HT-29 (cell line): ENCODE data around the gene MOSPD3. TPM values are rescaled to one million over a fixed set of nuclear protein-coding genes. Genes with fewer than 3 reads are reported as not detected.
A peak's percentile ranks its signal among the peaks of the same experiment; 100 is the strongest.
"Not testable (repeated sequence)": the region's sequence is repeated elsewhere in the genome, so short reads cannot be mapped to it uniquely, and the experiment has no call there.

Experiments
- DNase-seq: peaks from one replicate; pipeline ENCODE4 v3.0.0-alpha.2; 2015; ENCODE audit warnings: low spot score
- total RNA-seq: library from RNA; depleted of rRNA; stranded (reverse); fragments of >200 nt; shearing (Covaris generic); gene quantifications from 2 replicates; pipeline ENCODE4 v1.2.3, GENCODE V29; 2014; rRNA removed

Gene MOSPD3, protein sequence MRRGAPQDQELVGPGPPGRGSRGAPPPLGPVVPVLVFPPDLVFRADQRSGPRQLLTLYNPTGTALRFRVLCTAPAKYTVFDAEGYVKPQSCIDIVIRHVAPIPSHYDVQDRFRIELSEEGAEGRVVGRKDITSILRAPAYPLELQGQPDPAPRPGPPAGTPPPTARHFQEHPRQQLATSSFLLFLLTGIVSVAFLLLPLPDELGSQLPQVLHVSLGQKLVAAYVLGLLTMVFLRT
- total RNA-seq = 16.4 and 18.4 TPM in 2 replicates

DNA sequence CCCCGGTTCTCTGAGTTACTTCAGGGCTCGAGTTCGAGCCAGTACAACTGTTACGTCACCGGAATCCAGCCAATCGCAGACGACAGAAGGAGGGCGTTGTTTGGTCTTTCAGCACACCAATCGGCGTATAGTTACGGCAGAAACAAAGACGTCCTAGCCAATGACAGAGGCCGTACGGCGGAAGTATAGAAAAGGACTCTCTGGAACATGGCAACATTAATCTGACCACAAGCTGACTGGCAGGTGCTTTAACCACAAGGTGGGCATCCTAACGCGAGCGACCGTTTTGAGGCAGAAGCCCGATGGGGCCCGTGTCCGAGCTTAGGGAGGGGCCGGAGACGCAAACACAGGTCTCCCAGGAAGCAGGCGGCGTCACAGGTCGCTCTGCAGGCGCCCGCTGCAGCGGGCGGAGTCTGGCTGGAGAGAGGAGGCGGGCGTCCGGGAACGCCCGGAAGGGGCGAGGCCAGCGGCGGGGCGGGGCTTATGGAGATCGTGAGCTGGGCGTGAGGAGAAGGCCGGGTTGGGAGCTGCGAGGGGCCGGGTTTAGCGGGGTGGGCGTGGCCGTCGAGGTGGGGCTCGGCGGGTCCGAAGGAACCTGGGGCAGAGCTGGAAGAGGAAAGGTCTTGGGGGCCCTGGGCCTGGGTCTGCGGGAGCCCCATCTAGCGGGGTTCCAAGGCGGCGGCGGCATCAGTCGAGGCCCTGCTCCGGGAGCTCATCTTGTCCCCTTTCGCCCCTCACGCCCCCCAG is at the start of gene MOSPD3:
TSS of gene MOSPD3 (plus strand) at position 558 of the 747 bp plus-strand sequence. CDS start 252 bp downstream, outside the sequence.
- peak; percentile 99 for DNase-seq

DNA sequence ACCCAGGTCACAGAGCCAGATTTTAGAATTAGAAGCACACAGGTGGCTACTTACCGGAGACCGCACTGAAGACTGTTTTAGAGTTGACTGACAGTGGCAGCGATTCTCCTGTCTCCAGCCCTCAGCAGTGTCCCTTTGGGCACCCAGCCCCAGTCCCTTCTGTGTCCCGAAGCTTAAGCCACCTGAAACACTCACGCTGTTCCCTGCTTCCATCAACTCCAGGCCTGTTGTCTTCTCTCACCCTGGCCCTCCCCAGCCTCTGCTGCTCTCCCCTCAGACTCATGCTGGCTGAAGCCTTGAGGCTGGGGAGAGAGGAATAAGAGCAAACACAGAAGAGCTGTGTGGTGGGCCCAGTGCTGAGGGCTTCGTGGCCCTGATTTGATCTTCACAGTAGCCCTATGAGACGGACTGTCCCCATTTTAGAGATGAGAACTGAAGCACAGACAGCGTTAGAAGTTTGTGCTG is 49.2 kb upstream of the MOSPD3 start:
- no peak for DNase-seq

DNA sequence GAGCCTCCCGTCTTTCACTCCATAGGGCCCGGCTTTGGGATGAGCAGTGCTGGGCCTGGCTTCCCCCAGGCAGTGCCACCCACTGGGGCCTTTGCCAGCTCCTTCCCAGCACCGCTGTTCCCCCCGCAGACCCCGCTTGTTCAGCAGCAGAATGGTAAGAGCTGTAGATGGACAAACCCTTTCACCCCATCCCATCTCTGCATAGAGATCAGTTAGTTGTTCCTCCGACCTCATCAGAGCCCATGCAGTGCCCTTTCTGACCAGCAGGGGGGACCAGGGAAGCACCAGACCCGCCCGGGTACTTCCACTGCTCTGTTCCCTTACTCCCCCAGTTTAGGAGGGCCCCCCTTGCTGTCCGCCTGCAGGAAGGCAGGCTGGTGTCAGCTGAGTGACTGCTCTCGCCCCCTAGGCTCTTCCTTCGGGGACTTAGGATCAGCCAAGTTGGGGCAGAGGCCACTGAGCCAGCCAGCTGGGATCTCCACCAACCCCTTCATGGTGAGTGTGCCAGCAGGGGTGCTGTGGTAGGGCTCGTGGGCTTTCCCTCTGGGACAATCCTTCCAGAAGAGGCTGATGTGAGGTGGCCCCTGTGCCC is 48.4 kb upstream of the MOSPD3 start:
- peak; percentile 82 for DNase-seq

DNA sequence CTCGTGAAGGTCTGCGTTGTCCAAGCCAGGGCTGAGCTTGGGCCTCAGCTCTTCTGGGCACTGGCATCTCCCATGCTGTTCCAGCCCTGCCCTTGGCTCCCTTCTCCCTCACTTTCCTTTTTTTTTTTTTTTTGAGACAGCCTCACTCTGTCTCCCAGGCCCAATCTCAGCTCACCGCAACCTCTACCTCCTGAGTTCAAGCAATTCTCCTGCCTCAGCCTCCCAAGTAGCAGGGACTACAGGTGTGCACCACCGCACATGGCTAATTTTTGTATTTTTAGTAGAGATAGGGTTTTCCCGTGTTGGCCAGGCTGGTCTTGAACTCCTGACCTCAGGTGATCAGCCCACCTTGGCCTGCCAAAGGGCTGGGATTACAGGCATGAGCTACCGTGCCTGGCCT is 47.9 kb upstream of the MOSPD3 start:
- DNase-seq = not testable (repeated sequence)

DNA sequence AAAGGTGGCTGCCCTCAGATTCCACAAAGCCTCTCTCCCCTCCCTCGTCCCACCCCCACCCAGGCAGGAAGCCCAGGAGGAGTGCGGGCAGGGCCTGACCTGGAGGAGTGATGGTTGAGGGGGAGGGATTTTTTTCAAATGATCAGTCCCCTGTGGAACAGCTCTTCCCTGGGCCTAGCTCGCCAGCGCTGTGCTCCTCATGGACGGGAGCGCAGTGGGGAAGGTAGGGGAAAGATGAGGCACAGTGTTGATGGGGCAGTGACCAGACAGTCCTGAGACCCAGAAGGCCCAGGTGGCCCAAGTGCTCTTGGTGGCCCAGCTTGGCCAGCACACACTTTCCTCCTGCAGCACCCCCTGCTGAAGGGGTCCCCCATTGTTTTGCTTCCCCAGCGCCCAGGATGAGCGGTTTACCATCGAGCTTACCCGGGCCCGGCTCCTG is 47.2 kb upstream of the MOSPD3 start:
- DNase-seq = no peak

DNA sequence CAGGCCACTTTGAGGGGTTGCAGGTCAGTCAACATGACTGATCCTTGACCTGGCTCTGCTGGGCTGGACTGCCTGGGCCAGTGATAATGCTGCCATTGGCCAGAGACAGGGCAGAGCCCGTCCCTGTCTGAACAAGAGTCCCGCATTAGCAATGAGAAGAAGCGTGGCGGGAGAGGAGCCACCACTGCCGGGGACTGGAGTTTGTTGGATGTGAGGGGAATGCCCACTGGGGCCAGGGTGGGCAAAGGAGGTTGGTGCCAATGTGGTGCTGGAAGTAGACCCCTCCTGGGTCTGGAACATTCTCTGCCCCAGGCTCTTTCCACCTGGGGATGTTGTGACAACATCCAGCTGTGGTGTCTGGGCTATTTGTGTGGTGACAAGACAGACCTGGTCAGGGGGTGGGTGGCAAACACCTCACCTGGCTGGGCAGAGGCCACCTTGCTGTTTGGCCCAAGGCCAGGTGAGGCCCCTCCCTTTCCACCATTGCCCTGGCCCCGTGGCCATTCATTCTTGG is 46.3 kb upstream of the MOSPD3 start:
- DNase-seq = no peak

DNA sequence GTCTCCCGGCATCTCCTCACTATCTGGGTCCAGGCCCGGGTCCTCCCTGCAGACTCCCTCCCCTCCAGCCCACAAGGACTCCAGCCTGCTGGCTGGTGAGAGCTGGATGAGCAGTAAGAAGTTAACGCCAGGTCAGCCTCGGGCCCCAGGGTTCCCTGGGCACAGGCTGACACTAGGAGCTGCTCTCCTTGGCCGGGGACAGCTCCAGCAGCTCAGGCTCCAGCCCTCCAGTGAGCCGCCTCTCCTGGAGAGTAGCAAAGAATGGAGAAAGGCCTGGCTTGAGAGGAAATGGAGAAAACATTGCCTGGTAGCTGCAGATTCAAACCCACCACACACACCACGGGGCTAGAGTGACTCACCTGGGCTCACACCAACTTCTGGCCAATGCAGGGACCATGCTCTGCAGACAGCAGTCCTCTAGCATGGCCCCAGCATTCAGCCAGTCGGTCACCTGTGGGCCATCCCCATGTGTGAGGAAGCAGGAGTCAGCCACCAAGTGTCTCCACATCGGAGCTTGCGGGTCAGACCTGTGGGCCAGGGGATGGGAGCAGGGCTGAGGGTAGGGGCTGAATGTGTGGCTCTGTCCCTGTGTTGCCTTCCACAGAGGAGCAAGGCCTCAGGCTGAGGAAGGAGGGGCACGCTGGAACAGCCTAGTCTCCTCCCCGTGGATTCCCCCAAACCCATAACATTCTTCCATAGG is 45.2 kb upstream of the MOSPD3 start:
- no peak for DNase-seq

DNA sequence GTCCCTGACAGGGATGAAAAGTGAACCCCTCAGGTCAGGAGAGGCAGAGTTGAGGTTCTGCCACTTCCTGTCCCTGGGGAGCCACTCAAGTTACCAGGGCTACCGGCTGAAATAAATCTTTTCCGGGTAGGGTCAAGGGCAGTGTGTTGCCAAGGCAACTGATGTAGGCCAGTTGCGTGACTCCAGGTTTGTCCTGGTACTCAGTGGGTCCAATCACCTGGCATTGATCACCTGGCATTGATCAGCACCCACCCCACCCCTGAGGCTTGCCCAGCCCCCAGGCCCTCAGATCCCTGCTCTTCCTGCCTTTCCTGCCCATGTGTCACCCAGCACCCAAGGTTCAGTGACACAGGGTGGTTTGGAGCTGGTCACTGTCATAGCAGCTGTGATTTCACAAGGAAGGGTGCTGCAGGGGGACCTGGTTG is 44.6 kb upstream of the MOSPD3 start:
- DNase-seq = no peak

DNA sequence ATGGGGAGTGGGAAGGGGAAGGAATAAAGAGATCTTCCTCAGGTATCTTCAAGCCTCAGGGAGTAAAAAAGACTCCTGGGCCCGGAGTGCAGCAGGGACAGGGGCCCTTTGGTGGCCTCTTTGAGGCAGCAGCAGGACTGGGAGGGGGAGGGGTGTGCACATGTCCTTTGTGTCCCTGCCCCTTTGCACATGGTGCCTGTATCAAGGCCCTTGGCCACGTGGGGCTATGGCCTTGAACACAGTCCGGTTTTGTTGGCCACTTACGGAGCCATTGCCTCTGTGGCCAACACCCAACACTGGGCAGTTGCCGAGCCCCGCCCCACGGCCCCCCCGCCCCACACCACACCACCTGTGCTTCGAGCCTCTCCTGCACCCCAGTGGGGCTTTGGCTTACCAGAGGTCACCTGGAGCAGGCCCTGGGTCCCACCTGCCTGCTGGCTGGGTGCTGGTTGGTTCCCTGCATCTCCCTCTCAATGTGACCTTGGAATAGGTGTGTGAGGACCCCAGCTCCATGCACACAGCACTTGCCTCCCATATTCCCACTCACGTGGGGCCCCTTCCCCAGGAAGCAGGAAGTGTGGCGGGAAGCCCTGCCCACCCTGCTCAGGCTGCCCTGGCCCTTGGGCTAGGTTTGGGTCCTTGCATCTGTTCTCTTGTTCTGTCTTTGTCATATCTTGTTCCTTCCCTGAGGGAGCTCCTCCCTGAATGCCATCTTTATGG is 44.0 kb upstream of the MOSPD3 start:
- DNase-seq = no peak

DNA sequence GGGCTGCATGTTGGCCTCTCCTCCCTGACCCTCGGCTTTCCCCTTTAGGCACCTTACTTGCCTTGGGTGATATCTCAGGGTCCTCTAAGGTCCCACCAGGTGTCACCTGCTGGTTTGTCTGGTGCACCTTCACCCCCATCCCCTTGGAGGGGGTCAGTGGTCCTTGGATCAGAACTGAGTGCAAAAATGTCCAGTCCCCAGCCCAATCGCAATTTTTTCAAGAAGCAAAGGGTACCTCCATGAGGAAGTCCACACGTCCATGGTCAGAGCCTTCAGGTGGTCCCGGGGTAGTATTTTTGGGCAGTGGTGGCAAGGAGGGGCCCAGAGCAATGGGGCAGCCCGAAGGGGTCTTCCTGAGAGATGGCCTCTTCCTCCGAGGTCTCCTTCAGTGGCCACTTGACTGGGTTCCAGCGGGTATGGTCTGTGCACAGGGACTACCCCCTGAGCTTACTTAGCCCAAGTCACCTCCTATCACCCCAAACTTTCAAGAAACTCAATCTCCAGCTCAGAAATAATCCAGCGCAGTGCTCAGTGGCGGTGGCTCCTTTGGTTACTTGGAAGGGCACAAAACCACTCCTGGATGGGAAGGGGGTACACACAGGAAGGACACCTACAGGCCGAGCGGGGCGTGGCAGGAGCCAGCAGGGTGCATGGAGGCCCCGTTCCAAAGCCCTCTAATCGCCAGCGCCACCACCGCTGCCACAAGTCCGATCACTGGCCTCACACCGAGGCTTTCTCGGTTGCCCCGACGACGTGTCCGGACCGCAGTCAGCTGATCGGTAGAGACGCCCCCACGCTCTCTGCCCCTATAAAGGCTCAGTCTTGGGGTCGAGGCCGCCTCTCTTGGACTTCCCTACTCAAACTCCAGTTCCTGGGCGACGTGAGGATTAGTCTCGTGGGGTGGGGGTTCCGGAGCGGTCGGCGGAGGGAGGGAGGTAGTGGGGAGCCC is 43.2 kb upstream of the MOSPD3 start:
- peak; percentile 61 for DNase-seq

DNA sequence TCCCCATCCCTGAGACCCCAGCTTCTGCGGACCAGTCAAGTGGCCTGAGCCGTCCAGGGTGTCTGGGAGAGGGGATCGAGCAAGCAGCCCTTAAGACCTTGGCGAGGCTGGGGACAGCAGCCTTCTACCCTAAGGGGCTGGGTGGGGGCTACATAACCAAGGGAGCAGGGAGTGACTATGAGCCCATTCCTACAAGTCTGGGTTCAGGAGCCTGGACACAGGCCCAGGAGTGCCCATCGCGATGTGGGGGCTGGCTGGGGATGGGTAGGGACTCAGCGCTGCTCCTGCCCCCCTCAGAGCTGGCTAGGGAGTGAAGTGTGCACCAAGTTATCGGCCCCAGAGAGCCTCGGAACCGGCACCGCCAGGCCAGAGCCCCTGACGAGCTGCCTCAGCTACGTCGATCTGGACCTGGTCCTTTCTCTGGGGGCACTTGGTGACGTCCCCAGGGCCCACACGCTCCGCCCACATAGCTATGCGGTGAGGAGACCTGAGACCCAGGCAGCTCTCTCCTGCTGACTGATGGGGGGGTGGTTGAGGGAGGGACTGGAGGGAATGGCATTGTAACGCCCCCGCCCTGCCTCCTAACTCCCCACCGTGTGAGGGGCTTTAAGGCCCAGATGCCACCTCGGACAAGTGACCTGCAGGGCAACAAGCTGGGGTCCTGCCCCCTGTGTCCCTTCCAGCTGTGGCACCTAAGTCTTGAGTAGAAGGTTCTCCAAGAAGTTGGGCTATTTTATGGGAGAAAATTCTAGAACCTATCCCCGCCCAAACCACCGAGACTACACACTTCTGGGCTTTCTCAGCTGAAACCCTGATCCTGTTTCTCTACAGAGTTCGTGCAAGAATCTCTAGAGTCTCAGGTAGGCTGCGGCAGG is 41.1 kb upstream of the MOSPD3 start:
- peak; percentile 58 for DNase-seq

DNA sequence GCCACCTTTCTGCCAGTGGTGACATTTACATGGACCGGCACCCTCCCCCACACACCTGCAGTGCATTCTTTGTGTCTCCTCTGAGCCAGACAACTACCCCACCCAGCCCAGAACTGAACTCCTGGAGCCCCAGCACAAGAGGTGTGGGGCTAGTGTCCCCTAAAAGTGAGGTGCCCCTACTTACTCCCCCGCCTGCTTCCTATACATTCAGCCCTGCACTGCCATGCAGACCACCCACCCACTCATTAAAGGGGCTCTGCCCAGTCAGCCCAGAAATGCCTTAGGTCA is 40.6 kb upstream of the MOSPD3 start:
- DNase-seq = no peak

DNA sequence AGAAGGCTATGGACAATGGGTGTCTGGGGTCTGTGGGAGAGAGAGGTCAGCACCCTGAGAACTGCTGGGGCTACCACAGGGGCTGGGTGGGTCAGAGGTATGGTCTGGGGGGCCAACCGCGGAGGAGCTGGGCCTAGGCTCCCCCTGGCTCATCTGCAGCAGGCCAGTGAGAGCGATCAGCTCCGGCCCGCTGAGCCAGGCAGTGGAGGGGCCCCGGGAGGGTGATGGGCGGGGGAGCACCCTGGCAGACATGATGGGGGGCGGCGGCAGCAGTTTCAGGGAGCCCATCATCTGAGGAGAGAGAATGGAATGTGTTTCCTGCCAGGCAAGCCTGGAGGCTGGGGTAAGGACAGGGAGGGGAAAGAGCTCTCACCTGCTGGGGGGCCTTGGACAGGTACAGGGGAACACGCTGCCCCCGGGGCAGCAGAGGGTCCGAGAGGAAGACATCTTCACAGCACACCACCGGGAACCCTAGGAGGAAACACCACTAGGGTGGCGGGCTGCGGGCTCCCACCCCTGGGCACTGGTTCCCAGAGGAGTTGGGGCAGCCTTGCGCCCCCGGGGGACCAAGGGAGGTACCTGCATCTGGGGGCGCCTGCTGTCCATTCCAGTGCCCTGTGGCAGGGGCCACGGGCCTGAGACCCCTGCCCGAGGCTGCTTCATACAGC is 39.9 kb upstream of the MOSPD3 start:
- DNase-seq = no peak

DNA sequence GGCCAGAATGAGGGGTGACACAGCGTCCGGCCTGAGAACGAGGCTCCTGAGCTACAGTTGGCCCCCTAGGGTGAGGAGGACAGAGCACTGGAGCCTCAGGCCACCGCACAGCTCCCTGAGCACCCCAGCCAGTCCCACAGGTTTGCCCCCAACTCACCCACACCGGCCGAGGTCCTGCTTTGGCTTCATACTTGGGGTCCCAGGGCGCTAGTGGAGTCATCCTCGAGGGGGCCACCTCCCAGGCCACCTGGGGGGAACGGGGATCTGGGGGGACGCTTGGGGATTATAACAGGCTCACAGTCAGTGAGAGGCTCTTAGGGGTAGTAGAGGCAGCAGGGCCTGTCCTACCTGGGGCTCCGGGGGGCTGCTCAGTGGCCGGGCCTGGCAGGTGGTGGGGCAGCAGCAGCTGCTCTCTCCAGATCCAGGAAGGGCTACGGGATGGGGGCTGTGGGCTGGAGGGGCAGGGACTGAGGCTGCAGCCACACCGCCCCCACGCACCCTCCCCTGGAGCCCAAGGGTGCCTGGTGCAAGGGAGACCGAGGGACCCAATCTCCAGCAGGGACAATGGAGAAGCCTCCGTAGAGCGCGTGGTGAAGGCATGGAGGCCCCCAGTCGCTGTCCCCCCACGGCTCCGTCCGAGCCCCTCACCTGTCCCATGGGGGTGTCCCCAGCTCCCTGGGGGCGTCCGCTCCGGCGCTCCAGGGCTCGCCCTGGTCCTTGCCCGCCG is 39.2 kb upstream of the MOSPD3 start:
- DNase-seq = no peak

DNA sequence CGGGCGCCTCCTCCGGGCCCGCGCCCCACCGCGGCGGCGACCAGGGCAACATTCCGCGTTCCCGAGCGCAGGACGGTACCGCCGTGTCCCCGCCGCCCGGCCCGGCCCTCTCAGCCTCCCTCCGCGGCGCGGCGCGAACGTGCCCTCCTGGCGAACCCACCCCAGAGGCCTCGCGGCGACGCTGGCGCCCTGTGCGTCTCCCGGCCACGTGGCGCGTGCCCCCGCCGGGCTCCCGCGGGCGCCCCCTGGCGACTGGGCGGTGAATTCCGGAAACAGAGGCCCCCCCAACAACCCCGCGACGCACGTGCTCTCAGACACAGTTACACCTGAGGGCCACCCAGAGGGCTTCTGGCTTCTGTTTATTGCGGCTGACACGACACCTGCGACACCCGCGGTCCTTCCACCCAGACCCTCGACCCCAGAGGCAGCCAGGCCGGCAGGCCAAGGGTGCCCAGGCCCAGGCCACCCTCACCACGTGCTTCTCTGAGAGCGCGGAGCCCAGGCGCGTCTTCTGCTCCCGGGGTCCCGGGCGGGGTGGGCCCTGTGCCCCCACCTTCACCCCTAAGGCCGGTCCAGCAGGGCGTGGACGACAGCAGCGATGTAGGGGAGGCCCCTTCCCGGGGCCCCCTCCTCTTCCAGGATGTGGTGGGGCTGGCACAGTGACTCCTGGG is 38.5 kb upstream of the MOSPD3 start, which contains the start of gene SAP25:
TSS of gene SAP25 (minus strand) at position 210 of the 671 bp plus-strand sequence. CDS start at position 52, 158 bp downstream.
- DNase-seq = no peak

DNA sequence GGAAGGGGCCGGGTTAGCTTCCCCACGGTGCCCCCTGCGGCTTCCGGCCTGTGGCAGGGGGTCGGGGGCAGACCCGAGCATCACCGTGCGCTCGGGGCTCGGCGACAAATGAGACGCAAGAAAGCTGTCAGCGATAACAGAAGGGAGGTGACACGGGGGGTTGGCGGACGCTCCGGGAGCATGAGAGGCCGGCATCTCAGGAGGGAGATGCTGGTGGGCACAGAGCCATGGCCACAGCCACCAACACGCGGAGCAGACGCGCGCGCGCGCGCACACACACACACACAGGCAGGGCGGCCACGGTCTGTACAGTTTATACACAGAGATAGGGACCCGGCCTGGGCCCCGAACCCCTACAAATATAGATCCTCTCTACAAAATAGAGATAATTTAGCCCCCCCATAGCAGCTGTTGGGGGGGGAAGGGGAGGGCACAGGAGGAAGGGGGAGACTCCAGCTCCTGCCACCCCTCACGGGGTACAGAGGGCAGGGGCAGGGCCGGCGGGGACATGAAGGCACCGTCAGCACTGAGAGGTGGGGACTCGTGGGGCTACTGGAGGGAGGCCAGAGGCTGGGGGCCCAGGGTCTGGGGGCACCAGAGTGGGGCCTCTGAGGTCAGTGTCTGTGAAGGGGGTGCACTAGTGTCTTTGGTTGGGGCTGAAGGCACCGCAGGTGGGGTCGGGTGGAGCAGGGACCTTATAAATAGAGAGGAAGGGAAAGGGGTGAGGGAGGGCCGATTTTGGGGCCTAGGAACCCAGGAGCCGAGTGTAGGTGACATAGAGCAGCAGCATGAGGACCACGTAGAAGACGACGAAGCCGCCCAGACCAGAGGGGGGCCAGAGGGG is 37.8 kb upstream of the MOSPD3 start:
- DNase-seq = no peak
